Measurements from ENCODE around the gene ECI1.
"Not testable (repeated sequence)": the region's sequence is repeated elsewhere in the genome, so short reads cannot be mapped to it uniquely, and the experiment has no call there.

The ECI1 gene

DNA sequence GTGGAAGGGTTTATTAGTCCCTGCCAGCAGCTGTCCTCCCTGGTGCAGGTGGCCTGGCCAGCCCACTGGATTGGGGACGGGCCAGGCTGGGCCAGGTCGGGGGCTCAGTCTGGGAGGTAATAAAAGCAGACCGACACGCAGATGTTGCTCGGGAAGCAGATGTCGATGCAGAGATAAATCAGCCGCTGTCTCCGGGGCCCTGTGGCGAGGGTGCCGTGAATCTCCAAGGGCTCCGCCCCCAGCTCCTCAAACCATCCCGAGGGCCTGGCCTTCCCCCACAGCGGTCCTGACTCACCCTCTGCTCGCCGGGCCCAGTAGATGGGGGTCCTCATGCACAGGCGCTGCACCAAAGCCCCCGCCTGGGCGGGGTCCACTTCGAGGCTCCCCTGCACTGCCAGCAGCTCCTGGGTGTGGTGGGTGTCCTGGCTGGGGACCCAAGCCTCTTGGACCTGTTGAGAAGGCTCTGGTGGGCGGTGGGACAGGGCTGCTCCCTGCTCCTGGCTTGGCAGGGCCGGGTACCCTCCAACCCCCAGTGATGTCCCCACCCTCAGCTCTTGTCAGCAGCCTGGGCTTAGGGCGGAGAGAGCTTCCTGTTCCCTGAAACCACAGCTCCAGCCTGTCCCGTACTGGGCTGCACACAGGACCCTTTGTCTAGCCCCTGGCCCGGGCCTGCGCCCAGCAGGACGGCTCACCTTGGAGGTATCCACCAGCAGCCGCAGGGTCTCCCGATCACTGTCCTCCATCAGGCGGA is 42.0 kb downstream of the ECI1 start:
- FAIRE-seq: no peak

DNA sequence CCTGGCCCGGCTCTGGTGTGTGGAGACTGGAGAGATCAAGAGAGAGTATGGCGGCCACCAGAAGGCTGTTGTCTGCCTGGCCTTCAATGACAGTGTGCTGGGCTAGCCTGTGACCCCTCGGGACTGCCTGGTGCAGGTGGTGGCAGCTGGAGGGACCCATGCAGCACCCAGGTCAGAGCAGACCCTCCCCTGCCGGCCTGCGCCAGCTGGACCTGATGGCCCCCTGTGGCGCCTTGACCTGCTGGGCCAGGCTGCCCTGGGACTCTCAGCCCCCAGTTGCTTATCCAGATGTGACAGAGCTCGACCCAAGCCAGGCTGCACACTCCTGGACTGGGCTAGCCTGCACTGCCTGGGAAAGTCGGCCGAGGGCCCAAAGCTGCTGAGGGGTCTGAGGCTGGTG is 42.6 kb downstream of the ECI1 start:
- no peak for FAIRE-seq

DNA sequence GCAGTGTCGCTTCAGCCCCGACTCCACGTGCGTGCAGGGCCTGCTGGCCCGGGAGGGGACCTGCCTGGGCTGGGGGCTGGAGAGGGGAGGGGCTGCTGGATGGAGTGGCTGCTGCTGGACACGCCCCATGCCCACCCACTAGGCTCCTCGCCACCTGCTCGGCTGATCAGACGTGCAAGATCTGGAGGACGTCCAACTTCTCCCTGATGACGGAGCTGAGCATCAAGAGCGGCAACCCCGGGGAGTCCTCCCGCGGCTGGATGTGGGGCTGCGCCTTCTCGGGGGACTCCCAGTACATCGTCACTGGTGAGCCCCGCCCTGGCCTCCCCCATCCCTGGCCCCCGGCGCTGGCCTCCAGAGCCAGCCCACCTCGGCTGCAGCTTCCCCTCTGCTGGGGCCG is 43.1 kb downstream of the ECI1 start:
- FAIRE-seq: no peak

DNA sequence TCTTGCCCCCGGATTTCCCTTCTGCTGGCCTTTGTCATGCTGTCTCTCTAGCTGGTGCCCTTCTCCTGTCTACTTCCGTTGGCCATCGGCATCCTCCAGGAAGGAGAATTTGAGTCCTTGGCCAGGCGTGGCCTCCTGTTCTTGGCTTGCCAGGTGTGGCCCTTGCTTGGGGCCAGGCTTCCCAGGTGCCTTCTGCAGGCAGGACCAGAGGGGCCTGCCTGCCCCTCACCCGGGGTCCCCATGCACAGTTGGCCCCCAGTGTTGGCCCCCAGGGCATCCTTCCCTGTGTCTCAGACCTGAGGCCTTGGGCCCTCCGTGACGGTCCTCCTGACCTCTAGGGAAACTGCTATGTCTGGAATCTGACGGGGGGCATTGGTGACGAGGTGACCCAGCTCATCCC is 43.5 kb downstream of the ECI1 start:
- no peak for FAIRE-seq

DNA sequence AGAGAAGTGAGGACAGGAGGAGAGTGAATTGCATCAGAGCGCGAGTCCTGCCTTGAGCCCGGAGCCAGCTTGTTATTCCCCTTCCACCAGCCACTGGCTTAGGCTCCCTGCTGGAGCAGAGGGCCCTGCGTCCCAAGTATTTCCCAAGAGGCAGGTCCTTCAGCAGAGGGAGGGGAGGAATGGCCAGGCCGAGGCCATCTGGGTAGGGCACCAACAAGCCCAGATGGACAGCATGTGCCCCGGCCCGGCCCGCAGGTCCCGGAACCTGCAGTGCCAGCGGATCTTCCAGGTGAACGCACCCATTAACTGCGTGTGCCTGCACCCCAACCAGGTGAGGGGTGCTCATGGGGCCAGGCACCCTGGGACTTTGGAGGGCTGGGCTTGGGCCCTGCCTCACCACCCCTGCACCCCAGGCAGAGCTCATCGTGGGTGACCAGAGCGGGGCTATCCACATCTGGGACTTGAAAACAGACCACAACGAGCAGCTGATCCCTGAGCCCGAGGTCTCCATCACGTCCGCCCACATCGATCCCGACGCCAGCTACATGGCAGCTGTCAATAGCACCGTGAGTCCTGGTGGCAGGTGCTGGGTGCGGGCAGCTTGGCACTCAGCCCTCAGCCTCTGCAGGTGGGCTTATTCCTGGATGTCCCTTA is 44.5 kb downstream of the ECI1 start:
- no peak for FAIRE-seq

DNA sequence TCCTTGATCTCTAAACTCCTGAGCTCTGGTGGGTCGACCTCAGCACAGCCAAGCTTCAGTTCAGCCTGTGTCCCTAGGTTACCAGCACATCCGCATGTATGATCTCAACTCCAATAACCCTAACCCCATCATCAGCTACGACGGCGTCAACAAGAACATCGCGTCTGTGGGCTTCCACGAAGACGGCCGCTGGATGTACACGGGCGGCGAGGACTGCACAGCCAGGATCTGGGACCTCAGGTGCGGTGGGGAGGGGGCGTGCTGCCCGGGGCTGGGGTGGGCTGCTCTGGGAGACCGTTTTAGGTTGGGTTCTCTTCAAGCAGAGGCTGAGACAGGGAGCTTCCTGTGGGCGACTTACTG is 45.0 kb downstream of the ECI1 start:
- FAIRE-seq: no peak

DNA sequence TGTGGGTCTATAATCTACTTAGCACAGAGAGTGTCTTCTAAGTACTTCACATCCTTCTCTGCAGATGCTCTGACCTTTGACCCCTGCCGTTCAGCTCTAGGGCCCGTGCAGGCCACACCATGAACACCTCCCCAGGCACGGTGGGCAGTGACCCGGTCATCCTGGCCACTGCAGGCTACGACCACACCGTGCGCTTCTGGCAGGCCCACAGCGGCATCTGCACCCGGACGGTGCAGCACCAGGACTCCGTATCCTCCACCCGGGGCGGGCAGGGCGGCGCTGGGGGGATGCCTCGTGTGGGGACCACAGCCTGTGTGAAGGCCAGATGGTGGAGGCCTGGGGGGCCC is 45.4 kb downstream of the ECI1 start:
- no peak for FAIRE-seq

DNA sequence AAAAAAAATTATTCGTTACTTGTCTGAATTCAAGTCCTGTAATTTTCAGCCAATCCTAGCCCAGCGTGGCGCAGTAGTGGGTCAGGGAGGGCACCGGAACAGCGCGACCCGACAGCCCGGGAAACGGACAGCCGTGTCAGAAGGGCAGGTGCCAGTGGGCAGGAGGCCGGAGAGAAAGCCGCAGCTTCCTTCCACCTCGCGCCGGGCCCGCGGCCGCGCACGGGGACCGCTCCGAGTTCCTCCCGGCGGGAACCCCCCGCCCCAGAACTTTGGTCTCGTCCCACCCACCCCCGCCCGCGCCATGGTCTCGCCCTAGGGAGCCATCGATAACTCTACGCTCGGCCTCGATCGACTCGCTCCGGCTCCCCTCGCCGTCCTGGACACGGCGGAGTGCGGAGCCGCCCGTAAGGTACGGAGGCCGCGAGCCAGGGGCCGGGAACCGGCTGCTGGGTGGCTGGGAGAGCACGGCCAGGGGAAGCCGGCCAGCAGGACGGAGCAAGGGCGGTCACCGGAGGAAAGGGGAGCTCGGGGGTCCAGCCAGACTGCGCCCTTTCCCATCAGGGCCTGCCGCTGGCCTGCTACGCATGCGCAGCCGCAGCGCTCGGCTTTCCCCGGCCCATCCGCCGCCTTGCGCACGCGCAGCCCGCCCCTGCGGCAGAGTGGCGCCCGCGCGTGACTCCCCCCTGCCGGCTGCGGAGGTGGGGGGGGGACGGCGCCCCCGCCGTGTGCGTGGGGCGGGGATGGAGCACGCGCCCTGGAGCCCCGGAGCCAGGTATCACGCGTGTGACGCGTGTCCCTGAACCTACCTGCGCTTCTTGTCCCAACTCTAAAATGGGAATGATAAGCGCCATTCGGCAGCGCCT is 46.1 kb downstream of the ECI1 start, which contains the start of gene MLST8:
MLST8 (plus strand) TSS at position 351 of the 863 bp plus-strand sequence. CDS start 632 bp downstream, outside the sequence.
- no peak for FAIRE-seq

DNA sequence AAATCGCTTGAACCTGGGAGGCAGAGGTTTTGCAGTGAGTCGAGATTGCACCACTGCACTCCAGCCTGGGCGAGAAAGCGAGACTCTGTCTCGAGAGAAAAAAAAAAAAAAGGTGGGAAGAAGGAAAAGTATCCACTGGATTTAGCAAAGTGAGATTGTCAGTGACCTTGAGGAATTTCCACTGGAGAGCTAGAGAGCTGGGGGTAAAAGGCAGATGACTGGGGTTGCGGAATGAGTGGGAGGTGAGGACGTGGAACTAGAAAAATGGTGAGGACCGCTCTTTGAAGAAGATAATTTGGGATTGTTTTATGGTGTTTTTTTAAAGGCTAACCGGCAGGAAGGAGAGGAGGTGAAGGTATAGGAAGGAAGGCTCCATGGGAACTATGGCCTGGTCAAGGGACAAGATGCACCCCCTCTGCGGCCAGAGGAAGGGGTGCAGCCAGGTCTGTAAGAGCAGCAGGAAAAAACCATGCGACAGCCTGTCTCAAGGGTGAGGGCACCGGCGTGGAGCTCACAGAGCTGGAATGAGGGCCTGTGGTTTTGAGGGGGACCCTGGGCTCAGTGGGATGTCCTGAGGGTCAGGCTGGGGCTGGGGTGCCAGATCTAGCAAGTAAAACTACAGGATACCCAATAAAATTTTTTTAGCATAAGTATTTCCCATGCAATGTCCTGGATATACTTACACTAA is 46.8 kb downstream of the ECI1 start:
- no peak for FAIRE-seq

DNA sequence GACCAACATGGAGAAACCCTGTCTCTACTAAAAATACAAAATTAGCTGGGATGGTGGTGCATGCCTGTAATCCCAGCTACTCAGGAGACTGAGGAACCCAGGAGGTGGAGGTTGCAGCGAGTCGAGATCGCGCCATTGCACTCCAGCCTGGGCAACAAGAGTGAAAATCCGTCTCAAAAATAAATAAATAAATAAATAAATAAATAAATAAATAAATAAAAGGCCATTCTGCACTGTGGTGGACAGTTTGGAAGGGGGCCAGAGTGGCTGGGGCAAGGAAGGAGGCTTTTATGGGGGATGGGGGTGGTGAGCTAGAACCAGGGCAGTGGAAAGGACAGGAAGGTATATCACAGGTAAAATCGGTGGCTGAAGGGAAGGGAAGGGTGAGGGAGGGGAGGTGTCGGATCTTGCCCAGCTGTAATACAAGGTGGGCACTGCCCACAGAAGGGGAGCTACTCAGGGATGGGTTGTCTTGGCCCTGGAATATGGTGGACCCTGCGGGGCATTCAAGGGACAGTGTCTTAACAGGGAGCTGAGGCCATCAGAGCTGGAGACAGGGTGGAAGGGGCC is 48.2 kb downstream of the ECI1 start:
- not testable (repeated sequence) for FAIRE-seq

DNA sequence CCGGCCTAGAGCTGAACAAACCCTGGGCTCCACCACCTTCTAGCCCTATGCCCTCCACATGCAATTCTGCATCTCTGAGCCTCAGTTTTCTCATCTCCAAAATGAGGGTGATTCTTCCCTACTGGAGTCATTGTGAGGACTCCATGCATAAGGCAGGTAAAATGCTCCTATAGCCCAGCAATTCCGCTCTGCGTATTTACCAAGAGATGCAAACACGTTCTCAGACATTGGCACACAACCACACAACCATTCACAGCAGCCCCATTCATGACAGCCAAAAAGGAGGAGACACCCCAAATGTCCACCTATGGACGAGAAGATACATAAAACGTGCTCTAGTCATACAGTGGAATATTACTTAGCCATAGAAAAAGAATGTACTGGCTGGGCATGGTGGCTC is 51.1 kb downstream of the ECI1 start:
- FAIRE-seq: no peak

DNA sequence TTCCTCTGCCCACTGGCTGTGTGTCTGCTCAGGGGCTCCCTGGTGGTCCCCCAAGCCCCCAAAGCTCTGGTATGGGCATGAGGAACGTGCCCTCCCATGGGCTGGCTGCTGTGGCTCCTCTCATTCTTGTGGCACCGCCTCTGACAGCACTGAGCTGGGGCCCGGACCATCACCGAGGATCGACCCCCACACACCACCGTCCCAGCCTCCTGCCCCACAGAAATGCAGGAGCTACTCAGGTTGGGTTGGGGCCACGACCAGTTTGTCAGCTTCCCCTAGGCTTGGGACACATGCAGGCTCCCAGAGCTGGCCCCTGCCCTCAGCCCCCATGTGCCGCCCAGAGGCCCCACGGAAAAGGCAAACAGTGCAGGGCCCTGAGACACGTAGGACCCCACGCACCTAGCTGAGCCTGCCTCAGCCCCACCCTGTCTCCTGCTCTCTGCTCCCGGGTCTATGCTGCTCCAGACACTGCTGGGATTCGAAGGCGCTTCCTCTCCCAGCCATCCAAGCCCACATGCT is 51.7 kb downstream of the ECI1 start:
- no peak for FAIRE-seq

DNA sequence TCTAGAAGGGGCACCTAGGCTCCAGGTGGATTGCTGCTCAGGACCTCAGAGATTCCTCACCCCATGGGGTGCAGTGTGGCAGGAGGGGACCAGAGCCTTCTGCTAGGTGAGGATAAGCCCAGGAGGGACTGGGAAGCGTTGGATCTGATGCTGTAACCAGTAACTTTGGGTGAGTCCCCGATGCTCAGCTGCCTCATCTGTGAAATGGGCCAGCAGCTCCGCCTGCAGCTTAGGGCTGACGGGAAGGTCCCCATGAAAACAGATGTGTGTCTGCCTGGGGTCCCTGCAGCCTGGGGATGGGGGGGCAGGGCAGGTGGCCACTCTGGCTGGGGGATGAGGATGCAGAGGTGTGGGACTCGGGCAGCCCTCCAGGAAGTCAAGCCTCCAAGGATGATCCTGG is 52.3 kb downstream of the ECI1 start:
- no peak for FAIRE-seq

DNA sequence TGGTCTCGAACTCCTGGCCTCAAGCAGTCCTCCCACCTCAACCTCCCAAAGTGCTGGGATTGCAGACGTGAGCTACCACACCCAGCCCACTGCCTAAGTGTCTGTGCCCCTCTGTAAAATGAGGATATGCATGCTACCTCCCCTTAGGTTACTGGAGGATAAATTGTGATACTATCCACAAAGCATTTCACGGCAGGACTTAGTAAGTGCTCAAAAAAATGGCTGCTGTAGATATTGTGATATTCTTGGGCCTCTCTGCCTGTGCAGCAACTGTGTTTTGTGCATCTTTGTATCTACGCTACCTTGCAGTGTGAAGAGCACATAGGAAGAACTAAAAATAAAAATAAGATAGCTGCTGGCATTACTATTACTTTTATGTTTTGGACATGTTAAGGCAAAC is 53.1 kb downstream of the ECI1 start:
- FAIRE-seq: no peak

DNA sequence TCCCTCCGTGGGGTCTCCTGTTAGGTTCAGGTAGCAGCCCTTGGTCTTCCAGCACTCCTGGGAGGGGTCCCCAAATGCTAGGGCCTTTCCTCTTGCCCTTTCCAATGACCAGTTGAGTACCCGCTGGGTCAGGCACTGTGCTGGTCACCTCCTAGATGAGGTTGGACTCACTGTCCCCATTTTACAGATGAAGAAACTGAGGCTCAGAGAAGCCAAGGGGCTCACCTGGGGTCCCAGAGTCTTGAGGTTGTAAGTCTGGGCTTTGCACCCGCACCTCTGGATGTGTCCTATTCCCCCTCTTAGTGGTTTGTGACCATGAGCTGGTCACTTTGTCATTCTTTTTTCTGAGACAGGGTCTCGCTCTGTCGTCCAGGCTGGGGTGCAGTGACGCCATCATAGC is 53.6 kb downstream of the ECI1 start:
- FAIRE-seq: no peak

DNA sequence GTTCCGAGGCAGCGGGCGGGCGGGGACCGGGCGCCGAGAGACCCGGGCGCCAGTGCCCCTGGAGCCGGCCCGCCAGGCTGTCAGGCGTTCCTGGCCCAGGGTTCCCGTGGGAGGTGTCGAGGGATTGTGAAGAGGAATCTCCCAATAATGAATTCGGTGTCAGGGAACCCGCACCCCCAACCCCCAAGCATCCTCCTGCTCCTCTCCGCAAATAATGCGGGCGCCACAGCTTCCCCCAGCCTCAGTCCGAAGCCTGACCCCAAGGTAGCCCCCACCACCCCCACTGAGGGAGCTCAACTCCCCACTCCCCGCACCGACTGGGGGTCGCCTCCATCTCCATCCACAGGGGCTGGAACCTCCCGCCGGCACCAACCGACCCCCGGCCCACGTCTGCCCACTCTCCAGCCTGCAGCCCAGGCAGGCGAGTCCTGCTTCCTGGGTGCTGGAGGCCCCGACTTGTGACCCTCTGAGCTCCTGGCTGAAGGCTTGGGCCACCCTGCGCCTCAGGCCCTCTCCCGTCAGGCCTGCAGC is 54.3 kb downstream of the ECI1 start:
- FAIRE-seq: no peak

DNA sequence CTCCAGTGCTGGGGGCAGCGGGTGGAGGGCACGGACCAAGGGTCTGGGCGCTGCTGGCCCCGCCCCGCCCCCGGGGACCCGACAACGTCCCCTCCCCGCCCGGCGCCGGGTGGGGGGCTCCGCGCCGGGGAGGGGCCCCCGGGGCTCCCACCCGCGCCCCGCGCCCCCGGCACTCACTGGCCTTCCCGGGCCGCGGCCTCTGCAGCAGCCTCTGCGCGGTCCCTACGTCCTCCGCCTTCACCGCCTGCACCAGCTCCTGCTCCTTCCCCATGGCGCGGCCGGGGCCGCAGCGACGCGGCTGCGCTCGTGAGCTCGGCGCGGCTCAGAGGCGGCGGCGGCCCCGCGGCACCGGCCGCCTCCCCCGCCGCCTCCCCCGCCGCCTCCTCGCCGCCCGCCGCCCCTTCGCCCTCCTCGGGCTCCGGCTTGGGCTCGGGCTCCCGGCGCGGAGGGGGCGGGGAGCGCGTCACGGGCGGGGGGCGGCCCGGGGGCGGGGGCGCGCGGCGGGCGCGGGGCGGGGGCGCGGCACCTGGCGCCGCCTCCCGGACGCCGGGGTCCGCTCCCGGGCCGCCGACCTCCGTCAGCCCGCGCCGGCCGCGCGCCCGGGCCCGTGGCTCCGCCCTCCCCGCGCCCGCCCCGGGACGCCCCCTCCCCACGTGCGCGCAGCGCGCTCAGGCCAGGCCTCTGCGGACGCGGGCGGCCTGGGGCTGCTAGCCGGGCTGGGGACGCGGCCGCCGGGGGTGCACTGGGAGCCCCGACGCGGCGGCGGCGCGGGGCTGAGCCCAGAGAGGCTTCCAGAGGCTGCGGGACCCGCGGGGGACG is 55.0 kb downstream of the ECI1 start, which contains the start of gene CASKIN1:
CASKIN1 (minus strand) TSS at position 444 of the 819 bp plus-strand sequence; CDS start at position 271, 173 bp downstream.
- no peak for FAIRE-seq

DNA sequence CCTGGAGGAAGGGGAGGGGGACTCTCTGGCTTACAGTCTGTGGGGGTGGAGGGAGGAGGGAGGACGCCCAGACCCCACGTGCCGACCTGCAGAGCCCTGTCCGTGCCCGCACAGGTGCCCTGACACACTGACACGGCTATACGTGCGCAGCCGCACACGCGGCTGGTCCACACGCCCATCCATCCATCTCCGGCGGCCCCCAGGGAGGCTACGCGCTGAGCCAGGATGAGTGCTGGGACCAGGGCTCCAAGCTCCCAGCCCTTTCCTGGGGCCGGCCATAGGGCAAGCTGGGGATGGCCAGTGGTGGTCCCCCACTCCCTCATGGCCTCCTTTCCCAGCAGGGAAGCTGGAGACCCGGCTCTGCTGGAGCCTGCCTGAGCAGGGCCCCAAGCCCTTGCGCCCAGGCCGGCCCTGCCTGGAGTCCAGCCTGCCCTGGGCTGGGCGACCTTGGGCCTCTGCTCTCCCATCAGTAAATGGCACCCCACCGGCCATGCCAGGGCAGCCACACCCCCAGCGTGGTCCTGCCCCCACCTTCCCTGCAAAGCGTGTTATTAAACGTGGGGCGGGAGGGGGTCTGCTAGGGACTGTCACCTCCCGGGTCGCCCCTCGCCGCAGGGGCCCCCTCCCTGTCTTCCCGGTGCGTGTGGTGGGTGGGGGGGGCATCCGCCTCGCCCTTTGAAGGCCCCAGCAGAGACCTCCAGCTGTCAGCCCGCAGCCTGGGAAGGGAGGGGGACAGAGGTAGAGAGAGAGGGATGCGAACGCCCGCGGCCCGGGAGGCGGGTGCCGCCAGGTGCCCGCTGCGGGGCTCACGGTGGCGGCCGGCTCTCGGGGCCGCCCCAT is 55.8 kb downstream of the ECI1 start:
- FAIRE-seq: no peak

DNA sequence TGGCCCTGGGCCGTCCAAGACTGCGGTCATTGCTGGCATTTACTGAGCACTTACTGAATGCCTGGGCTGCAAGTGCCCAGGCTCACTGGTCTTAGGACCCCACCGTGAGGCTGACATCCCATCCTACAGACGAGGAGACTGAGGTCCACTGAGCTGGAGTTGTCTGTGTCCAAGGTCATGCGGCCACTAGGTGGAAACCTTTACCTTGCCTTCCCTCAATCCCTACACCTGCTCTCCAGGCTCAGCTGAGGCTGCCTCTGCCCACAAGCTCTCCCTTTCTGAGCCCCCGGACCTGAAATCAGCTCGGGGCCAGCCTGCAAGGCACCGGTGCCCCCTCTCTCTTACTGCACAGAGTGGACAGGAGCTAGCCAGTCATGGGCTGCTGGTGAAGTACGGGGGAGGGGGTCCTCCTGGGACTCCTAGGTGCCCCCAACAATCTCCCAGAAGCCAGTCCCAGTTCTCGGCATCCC is 56.5 kb downstream of the ECI1 start:
- no peak for FAIRE-seq
